H1 (cell line): ENCODE results near the gene VPS54. TPM values are rescaled to one million over a fixed set of nuclear protein-coding genes. Genes with fewer than 3 reads are reported as not detected.

Source experiments
- CTCF ChIA-PET: fragments of 300-600 bp; sonication (Branson Sonifier 250); formaldehyde crosslinking; loops from one replicate; lab custom pipeline; 2021; ENCODE audit not compliant: partially characterized antibody; lab: Charles Lee
- POLR2A ChIA-PET: fragments of 300-600 bp; sonication (Branson Sonifier 250); formaldehyde crosslinking; loops from one replicate; lab custom pipeline; 2021; ENCODE audit warnings: inconsistent platforms; ENCODE audit not compliant: partially characterized antibody; lab: Charles Lee
- DNase-seq, 2 experiments: peaks; one replicate each; pipeline versions ENCODE4 v3.0.0 to v3.0.0-alpha.2; 2010 to 2022; ENCODE audit warnings: low spot score in 2 of 2, low read depth in 1 of 2, mixed read lengths in 1 of 2
- FAIRE-seq: peaks from 2 replicates; lab custom pipeline; 2011; peaks lifted over from hg19 to GRCh38; lab: Jason Lieb, UNC
- H2AFZ ChIP-seq: 2 replicates; pipeline ENCODE4 v1.8.1; 2012; ENCODE audit warnings: low read length, inconsistent platforms
- H2AK5ac ChIP-seq: 2 replicates; pipeline ENCODE4 v1.6.1; 2013; ENCODE audit warnings: low read depth, low read length
- H2BK120ac ChIP-seq: replicated peaks from 2 replicates; pipeline ENCODE3; 2013; ENCODE audit warnings: low read depth, low read length, inconsistent platforms
- H2BK12ac ChIP-seq: 2 replicates; pipeline ENCODE4 v1.6.1; 2013; ENCODE audit warnings: low read depth, low read length
- H2BK15ac ChIP-seq: 2 replicates; pipeline ENCODE4 v1.6.1; 2013; ENCODE audit warnings: low read length
- H2BK20ac ChIP-seq: 2 replicates; pipeline ENCODE4 v1.6.1; 2013; ENCODE audit warnings: low read length
- H2BK5ac ChIP-seq: 2 replicates; pipeline ENCODE4 v1.6.1; 2013; ENCODE audit warnings: low read depth, low read length
- H3K14ac ChIP-seq: 2 replicates; pipeline ENCODE4 v1.6.1; 2013; ENCODE audit warnings: inconsistent platforms; ENCODE audit not compliant: insufficient read length
- H3K18ac ChIP-seq: 2 replicates; pipeline ENCODE4 v1.6.1; 2013; ENCODE audit warnings: low read length; ENCODE audit errors: extremely low read depth
- H3K23ac ChIP-seq: 2 replicates; pipeline ENCODE4 v1.6.1; 2013; ENCODE audit warnings: inconsistent platforms; ENCODE audit not compliant: insufficient read length
- H3K23me2 ChIP-seq: 2 replicates; pipeline ENCODE4 v1.6.1; 2013; ENCODE audit warnings: low read depth, low read length
- H3K27ac ChIP-seq: 2 replicates; pipeline ENCODE4 v1.6.1; 2011; ENCODE audit warnings: low read depth, low read length, inconsistent platforms
- H3K27me3 ChIP-seq, 4 experiments: replicated peaks in 1 of 4; 1 replicate in 1 of 4; 2 replicates in 3 of 4; pipeline versions ENCODE4 v1.6.1 to v1.8.1; 2011 to 2013; ENCODE audit warnings: low read length in 3 of 4, mild to moderate bottlenecking in 3 of 4, inconsistent platforms in 2 of 4, mixed read lengths in 2 of 4, moderate library complexity in 1 of 4; ENCODE audit not compliant: control insufficient read depth in 3 of 4, insufficient read depth in 3 of 4; ENCODE audit errors: extremely low read depth in 1 of 4
- H3K36me3 ChIP-seq, 4 experiments: 2 replicates each; pipeline versions ENCODE4 v1.6.1 to v1.8.1; 2011 to 2013; ENCODE audit warnings: mild to moderate bottlenecking in 4 of 4, low read length in 3 of 4, moderate library complexity in 2 of 4, control low read depth in 1 of 4, inconsistent platforms in 1 of 4; ENCODE audit not compliant: insufficient read depth in 4 of 4, control insufficient read depth in 2 of 4
- H3K4ac ChIP-seq: replicated peaks from 2 replicates; pipeline ENCODE3; 2013; ENCODE audit warnings: low read length, low read depth, mixed read lengths, inconsistent platforms; ENCODE audit not compliant: insufficient read length
- H3K4me1 ChIP-seq, 4 experiments: replicated peaks in 1 of 4; 1 replicate in 1 of 4; 2 replicates in 3 of 4; pipeline versions ENCODE4 v1.6.1 to v1.8.1; 2011 to 2013; ENCODE audit warnings: low read length in 3 of 4, inconsistent platforms in 2 of 4, mixed read lengths in 1 of 4; ENCODE audit not compliant: insufficient read depth in 4 of 4, control insufficient read depth in 3 of 4
- H3K4me2 ChIP-seq, 2 experiments: 2 replicates each; pipeline versions ENCODE4 v1.6.1 to v1.8.1; 2011 to 2013; ENCODE audit warnings: low read depth in 2 of 2, low read length in 2 of 2, control low read depth in 1 of 2, inconsistent platforms in 1 of 2, mild to moderate bottlenecking in 1 of 2; ENCODE audit not compliant: insufficient read depth in 1 of 2
- H3K4me3 ChIP-seq, 4 experiments: fragments of 200-600, 300-600 bp in 1 of 4; sonication (generic), shearing (Covaris generic), sonication (Bioruptor Twin) in 1 of 4; 2 replicates each; pipeline versions ENCODE4 v1.5.1 to v1.8.1; 2011 to 2016; ENCODE audit warnings: low read length in 4 of 4, low read depth in 3 of 4, control low read depth in 2 of 4, inconsistent platforms in 2 of 4, mild to moderate bottlenecking in 2 of 4, mixed read lengths in 1 of 4, moderate library complexity in 1 of 4; ENCODE audit not compliant: insufficient read depth in 2 of 4; ENCODE audit errors: extremely low read depth in 1 of 4
- H3K56ac ChIP-seq: replicated peaks from 2 replicates; pipeline ENCODE3; 2013; ENCODE audit warnings: low read depth, mild to moderate bottlenecking, mixed read lengths, low read length, inconsistent platforms; ENCODE audit not compliant: insufficient read length
- H3K79me1 ChIP-seq: 2 replicates; pipeline ENCODE4 v1.6.1; 2013; ENCODE audit warnings: low read depth, low read length, control low read depth
- H3K79me2 ChIP-seq, 2 experiments: 2 replicates each; pipeline versions ENCODE4 v1.6.1 to v1.8.1; 2012 to 2013; ENCODE audit warnings: low read length in 2 of 2, mild to moderate bottlenecking in 2 of 2, inconsistent platforms in 1 of 2; ENCODE audit not compliant: insufficient read depth in 2 of 2, control insufficient read depth in 1 of 2
- H3K9ac ChIP-seq, 4 experiments: replicated peaks in 1 of 4; 1 replicate in 1 of 4; 2 replicates in 3 of 4; pipeline versions ENCODE4 v1.6.1 to v1.8.1; 2011 to 2013; ENCODE audit warnings: low read depth in 3 of 4, low read length in 3 of 4, control low read depth in 2 of 4, mild to moderate bottlenecking in 2 of 4, moderate library complexity in 2 of 4, inconsistent platforms in 1 of 4; ENCODE audit errors: extremely low read depth in 1 of 4
- H3K9me3 ChIP-seq, 2 experiments: 2 replicates each; pipeline versions ENCODE4 v1.6.1 to v1.8.1; 2012 to 2013; ENCODE audit warnings: mild to moderate bottlenecking in 2 of 2, moderate library complexity in 2 of 2, control low read depth in 1 of 2, inconsistent platforms in 1 of 2, low read depth in 1 of 2, low read length in 1 of 2, mixed read lengths in 1 of 2; ENCODE audit not compliant: insufficient read depth in 2 of 2
- H4K20me1 ChIP-seq, 2 experiments: replicated peaks in 1 of 2; 2 replicates each; pipeline versions ENCODE3 to v1.8.1; 2011 to 2013; ENCODE audit warnings: inconsistent platforms in 2 of 2, low read length in 2 of 2, mild to moderate bottlenecking in 1 of 2; ENCODE audit not compliant: insufficient read depth in 2 of 2, control insufficient read depth in 1 of 2
- H4K5ac ChIP-seq: 2 replicates; pipeline ENCODE4 v1.6.1; 2013; ENCODE audit warnings: low read length, low read depth, mixed read lengths, inconsistent platforms; ENCODE audit not compliant: insufficient read length
- H4K8ac ChIP-seq: 2 replicates; pipeline ENCODE4 v1.8.0; 2013; ENCODE audit warnings: mild to moderate bottlenecking, moderate library complexity, low read length, inconsistent platforms; ENCODE audit not compliant: insufficient read depth; ENCODE audit errors: extremely low read depth
- H4K91ac ChIP-seq: replicated peaks from 2 replicates; pipeline ENCODE3; 2013; ENCODE audit warnings: low read length, mixed read lengths, inconsistent platforms; ENCODE audit not compliant: insufficient read length
- ASH2L ChIP-seq: fragments of 200-600, 300-600 bp; sonication (generic); IDR thresholded peaks from one replicate; pipeline ENCODE4 v1.7.1; 2017; ENCODE audit warnings: low read length
- BRCA1 ChIP-seq: IDR thresholded peaks from 2 replicates; pipeline ENCODE4 v1.6.1; 2012; ENCODE audit warnings: low read depth, low read length, improper control_type of control experiment
- GABPA ChIP-seq: IDR thresholded peaks from 2 replicates; pipeline ENCODE4 v1.6.1; 2011; ENCODE audit warnings: mild to moderate bottlenecking, low read length, moderate library complexity, borderline replicate concordance; ENCODE audit not compliant: insufficient read depth
- KDM4A ChIP-seq: IDR thresholded peaks from one replicate; pipeline ENCODE4 v1.7.1; 2012; ENCODE audit warnings: low read depth, mild to moderate bottlenecking, moderate library complexity, low read length, inconsistent platforms; ENCODE audit not compliant: severe bottlenecking
- KDM5A ChIP-seq: fragments of 200-600 bp; IDR thresholded peaks from 2 replicates; pipeline ENCODE4 v1.7.1; 2012; ENCODE audit warnings: mild to moderate bottlenecking, low read length, inconsistent platforms, mixed read lengths
- PHF8 ChIP-seq: fragments of 200-600 bp; sonication (generic); conservative IDR thresholded peaks from 2 replicates; pipeline ENCODE4 v1.7.1; 2012; ENCODE audit warnings: low read depth, mild to moderate bottlenecking, inconsistent platforms, low read length, moderate library complexity
- RAD21 ChIP-seq, 2 experiments: IDR thresholded peaks in 1 of 2; conservative IDR thresholded peaks in 1 of 2; 2 replicates each; pipeline ENCODE4 v1.6.1; 2011; ENCODE audit warnings: low read depth in 2 of 2, low read length in 2 of 2, improper control_type of control experiment in 1 of 2, inconsistent platforms in 1 of 2, mild to moderate bottlenecking in 1 of 2, moderate library complexity in 1 of 2
- SIRT6 ChIP-seq: IDR thresholded peaks from one replicate; pipeline ENCODE4 v1.7.1; 2012; ENCODE audit warnings: low read length, inconsistent platforms
- SP1 ChIP-seq: IDR thresholded peaks from 2 replicates; pipeline ENCODE4 v1.6.1; 2011; ENCODE audit warnings: low read depth, low read length
- TBP ChIP-seq: IDR thresholded peaks from 2 replicates; pipeline ENCODE4 v1.6.1; 2011; ENCODE audit warnings: low read depth, low read length, improper control_type of control experiment
- TCF12 ChIP-seq: IDR thresholded peaks from 2 replicates; pipeline ENCODE4 v1.6.1; 2011; ENCODE audit warnings: low read depth, mild to moderate bottlenecking, low read length
- polyA plus RNA-seq, 7 experiments: library from polyadenylated mRNA; depleted of rRNA in 3 of 7; stranded (reverse) in 5 of 7; unstranded in 2 of 7; fragments of >200 nt in 5 of 7; fragments of 200-250 nt in 2 of 7; gene quantifications; 1 replicate in 5 of 7; 2 replicates in 1 of 7; 4 replicates in 1 of 7; pipeline versions ENCODE4 v1.2.1 to v1.2.3, GENCODE V29; 2011 to 2013; ENCODE audit warnings: missing spikeins in 2 of 7, mixed read lengths in 2 of 7
- total RNA-seq: library from RNA; stranded (reverse); fragmentation: NEBNext Ultra II Directional; extraction: Animal tissue kit (Norgen Biotek cat#: 25700); gene quantifications from 2 replicates; pipeline ENCODE4 v1.2.1, GENCODE V29; 2021
- TF ChIP-seq, protein P1 (sequence below), 3 experiments: IDR thresholded peaks; 1 replicate in 2 of 3; 2 replicates in 1 of 3; pipeline versions ENCODE4 v1.5.1 to v1.6.1; 2011; ENCODE audit warnings: low read length in 3 of 3, mild to moderate bottlenecking in 3 of 3, inconsistent platforms in 2 of 3, low read depth in 1 of 3, moderate library complexity in 1 of 3; ENCODE audit not compliant: insufficient read depth in 1 of 3; ENCODE audit errors: control extremely low read depth in 1 of 3

Gene VPS54
- total and polyA plus RNA-seq, 2 of the 8 experiments (the other 6 are each of a cell fraction or from before 2014, with no cell fraction given), result 3.6 to 13.2 TPM

DNA sequence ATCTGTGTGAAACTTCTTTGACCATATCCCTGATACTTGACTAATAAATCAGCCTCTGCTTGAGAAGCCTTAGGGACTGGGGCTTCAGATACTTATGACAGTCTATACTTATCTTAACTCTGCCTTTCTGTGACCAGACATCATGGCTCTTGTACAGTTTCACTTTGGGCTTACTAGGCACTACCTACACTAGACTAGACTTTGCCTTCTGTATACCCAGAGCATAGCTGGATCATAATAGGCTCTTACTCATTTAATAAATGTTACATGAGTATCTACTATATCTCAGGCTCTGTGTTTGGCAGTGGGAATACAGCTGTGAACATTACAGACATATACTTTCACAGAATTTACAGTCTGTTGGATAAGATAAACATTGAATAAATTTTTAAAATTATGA lies 168.6 kb downstream of the VPS54 start:
- H3K14ac ChIP-seq, result peak overlapping the region; percentile 91
- H2BK15ac ChIP-seq, result no peak overlapping the region
- POLR2A ChIA-PET, result interaction anchor here (1.0 to 17.8 kb wide), 9 partner anchors 8 to 235 kb away, joined by 3 to 297 read pairs (median 10); partner anchors contain the start of gene UGP2
- peaks cover 2 to 5% of the 10 kb centered on the region in 2 experiments for H4K20me1 ChIP-seq
- peak overlapping the region; percentile 83; the same call in 1 of the 2 replicates for H2BK20ac ChIP-seq
- H3K18ac ChIP-seq, result peak overlapping the region; percentile 63
- peak overlapping the region; percentile 14 for H3K56ac ChIP-seq
- peaks cover 42 to 100% of the 10 kb centered on the region in 2 experiments for H3K79me2 ChIP-seq
- H3K23me2 ChIP-seq, result no peaks in the 10 kb centered on the region
- H3K9ac ChIP-seq, result no peak overlapping the region
- H3K79me1 ChIP-seq, result 0 out of 2 replicates have a peak, but pooled peaks cover under 1% of the 10 kb centered on the region
- no peak overlapping the region for H3K23ac ChIP-seq
- H2AFZ ChIP-seq, result no peak overlapping the region
- peak overlapping the region; percentile 71; the same call in 1 of the 2 replicates for H2BK5ac ChIP-seq
- H3K4me2 ChIP-seq, result peak overlapping the region; percentile 73 to 94
- H3K4me1 ChIP-seq, result peaks cover 18 to 57% (median 26%) of the 10 kb centered on the region in 4 experiments
- peak overlapping the region; percentile 20; the same call in 1 of the 2 replicates for H2AK5ac ChIP-seq
- no peak overlapping the region for H4K8ac ChIP-seq
- no peak overlapping the region for H2BK12ac ChIP-seq
- H3K9me3 ChIP-seq, result no peaks in the 10 kb centered on the region
- H3K27ac ChIP-seq, result peak overlapping the region; percentile 44; the same call in 1 of the 2 replicates
- peak overlapping the region; percentile 93 for H3K4ac ChIP-seq
- peak overlapping the region; percentile 98 for H2BK120ac ChIP-seq
- no peak for FAIRE-seq
- H3K27me3 ChIP-seq, result no peaks in the 10 kb centered on the region
- DNase-seq, result no peak
- H3K36me3 ChIP-seq, result peaks cover 0 to 63% (median 5%) of the 10 kb centered on the region in 4 experiments; a peak in 5 of 8 replicates
- peak overlapping the region in 2 of 4 experiments; percentile 20 to 60; a peak in 3 of 8 replicates for H3K4me3 ChIP-seq
- H4K5ac ChIP-seq, result peak overlapping the region; percentile 85
- H4K91ac ChIP-seq, result peak overlapping the region; percentile 92
- CTCF ChIA-PET, result interaction anchor here (0.8 to 5.0 kb wide), 3 partner anchors 8 to 152 kb away, joined by 3 to 31 read pairs (median 16); no protein-coding TSS in a partner anchor
- no peak for TF ChIP-seq TBP
- TF ChIP-seq, protein P1, sequence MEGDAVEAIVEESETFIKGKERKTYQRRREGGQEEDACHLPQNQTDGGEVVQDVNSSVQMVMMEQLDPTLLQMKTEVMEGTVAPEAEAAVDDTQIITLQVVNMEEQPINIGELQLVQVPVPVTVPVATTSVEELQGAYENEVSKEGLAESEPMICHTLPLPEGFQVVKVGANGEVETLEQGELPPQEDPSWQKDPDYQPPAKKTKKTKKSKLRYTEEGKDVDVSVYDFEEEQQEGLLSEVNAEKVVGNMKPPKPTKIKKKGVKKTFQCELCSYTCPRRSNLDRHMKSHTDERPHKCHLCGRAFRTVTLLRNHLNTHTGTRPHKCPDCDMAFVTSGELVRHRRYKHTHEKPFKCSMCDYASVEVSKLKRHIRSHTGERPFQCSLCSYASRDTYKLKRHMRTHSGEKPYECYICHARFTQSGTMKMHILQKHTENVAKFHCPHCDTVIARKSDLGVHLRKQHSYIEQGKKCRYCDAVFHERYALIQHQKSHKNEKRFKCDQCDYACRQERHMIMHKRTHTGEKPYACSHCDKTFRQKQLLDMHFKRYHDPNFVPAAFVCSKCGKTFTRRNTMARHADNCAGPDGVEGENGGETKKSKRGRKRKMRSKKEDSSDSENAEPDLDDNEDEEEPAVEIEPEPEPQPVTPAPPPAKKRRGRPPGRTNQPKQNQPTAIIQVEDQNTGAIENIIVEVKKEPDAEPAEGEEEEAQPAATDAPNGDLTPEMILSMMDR (IDR thresholded peaks at IDR 0.05; ENCODE audit: control extremely low read depth in 1 of 3, insufficient read depth in 1 of 3, low read depth in 1 of 3, low read length in 3 of 3), result no peak
- no peak for TF ChIP-seq BRCA1
- TF ChIP-seq TCF12, result no peak
- no peak for TF ChIP-seq PHF8
- TF ChIP-seq RAD21 (IDR thresholded peaks at IDR 0.05 in 1 of 2, conservative IDR thresholded peaks at IDR 0.05 in 1 of 2; ENCODE audit: low read depth in 2 of 2, low read length in 2 of 2), result no peak
- no peak for TF ChIP-seq SP1
- no peak for TF ChIP-seq ASH2L
- no peak for TF ChIP-seq KDM4A
- TF ChIP-seq KDM5A, result no peak
- TF ChIP-seq SIRT6, result no peak
- TF ChIP-seq GABPA, result no peak
